SK-N-SH treated with all-trans-retinoic acid at 6 μM for 48 hours (cell line): ENCODE results near the gene CDK11B.
"Not testable (repeated sequence)": the region's sequence is repeated elsewhere in the genome, so short reads cannot be mapped to it uniquely, and the experiment has no call there.

Source experiments
- ATAC-seq: fragments of 200-7000 bp; cut with Tn5 transposase; 3 replicates; pipeline ENCODE4 v1.9.1; 2020; ENCODE audit warnings: mild to moderate bottlenecking, moderate library complexity
- CREB5 ChIP-seq: fragments of 250-450 bp; sonication (Bioruptor Pico); IDR thresholded peaks from 2 replicates; pipeline ENCODE4 v1.5.1; 2020; ENCODE audit warnings: low read depth, mild to moderate bottlenecking, moderate library complexity
- CSRNP3 ChIP-seq: fragments of 250-450 bp; sonication (Bioruptor Pico); IDR thresholded peaks from 2 replicates; pipeline ENCODE4 v1.5.1; 2021; ENCODE audit warnings: mild to moderate bottlenecking, moderate library complexity
- ESRRG ChIP-seq: fragments of 250-450 bp; sonication (Bioruptor Pico); IDR thresholded peaks from 2 replicates; pipeline ENCODE4 v1.6.1; 2021; ENCODE audit warnings: mild to moderate bottlenecking
- ZFP3 ChIP-seq: fragments of 250-450 bp; sonication (Bioruptor Pico); IDR thresholded peaks from 2 replicates; pipeline ENCODE4 v1.5.0; 2020; ENCODE audit warnings: mild to moderate bottlenecking, moderate library complexity
- ZNF565 ChIP-seq: fragments of 450-650 bp; formaldehyde crosslinking; conservative IDR thresholded peaks from 2 replicates; pipeline ENCODE4 v1.5.0; 2020; ENCODE audit warnings: low read depth, mild to moderate bottlenecking, moderate library complexity

CDK11B gene

GRCh38 chr1:1658583-1659549 is at the start of gene CDK11B:
Gene CDK11B, minus strand, starts transcription at chr1:1659004. Its CDS starts 1,519 bp downstream, at chr1:1657485.
- peak; percentile 84 for ATAC-seq

GRCh38 chr1:1707897-1708296 is 49.1 kb upstream of the CDK11B start:
- not testable (repeated sequence) for ATAC-seq

GRCh38 chr1:1707241-1707640 is 48.4 kb upstream of the CDK11B start:
- not testable (repeated sequence) for ATAC-seq

GRCh38 chr1:1705623-1706022 is 46.8 kb upstream of the CDK11B start:
- not testable (repeated sequence) for ATAC-seq

GRCh38 chr1:1704284-1704957 is 45.6 kb upstream of the CDK11B start:
- not testable (repeated sequence) for ATAC-seq

- no peak for ATAC-seq
- TF ChIP-seq ZFP3 (no peak), ZNF565 (no peak), CSRNP3 (CRISPR knock-in tag) (no peak), CREB5 (CRISPR knock-in tag) (no peak), ESRRG (CRISPR knock-in tag) (no peak)
These were observed 45.0 kb upstream of the CDK11B start for GRCh38 chr1:1703796-1704195.

GRCh38 chr1:1702506-1702905 is 43.7 kb upstream of the CDK11B start:
- ATAC-seq: not testable (repeated sequence)

- peak; percentile 22; the same call in 2 of the 3 replicates for ATAC-seq
These were observed 41.8 kb upstream of the CDK11B start for GRCh38 chr1:1700557-1700956.

GRCh38 chr1:1700067-1700466 is 41.3 kb upstream of the CDK11B start:
- not testable (repeated sequence) for ATAC-seq

GRCh38 chr1:1699061-1699460 is 40.3 kb upstream of the CDK11B start:
- ATAC-seq: not testable (repeated sequence)

GRCh38 chr1:1697358-1698183 is 38.8 kb upstream of the CDK11B start:
- ATAC-seq: not testable (repeated sequence)

GRCh38 chr1:1696431-1697357 is 37.9 kb upstream of the CDK11B start:
- ATAC-seq: not testable (repeated sequence)
